Measurements from ENCODE around the gene EXOC3. TPM values are rescaled to one million over a fixed set of nuclear protein-coding genes. Genes with fewer than 3 reads are reported as not detected.

EXOC3 gene
- total and polyA plus RNA-seq, 10 of the 15 experiments (the other 5 are each of a cell fraction or from before 2014, with no cell fraction given), result 1.6 to 53.0 (median 27.9) TPM

- TF ChIP-seq NFXL1 (IDR thresholded peaks at IDR 0.05; ENCODE audit: borderline replicate concordance) (no peak), NFIC (IDR thresholded peaks at IDR 0.05; ENCODE audit: low read depth, low read length) (peak; percentile 75; the same call in 1 of the 2 replicates), MEF2A (IDR thresholded peaks at IDR 0.05; ENCODE audit: insufficient read depth, low read depth, low read length) (no peak), ZBTB40 (IDR thresholded peaks at IDR 0.05; ENCODE audit: borderline replicate concordance) (no peak), SKIL (IDR thresholded peaks at IDR 0.05; ENCODE audit: low read depth, poor library complexity, severe bottlenecking) (peak; percentile 67), E2F4 (IDR thresholded peaks at IDR 0.05; ENCODE audit: low read depth, low read length) (no peak), RELA (IDR thresholded peaks at IDR 0.05; ENCODE audit: borderline replicate concordance, partially characterized antibody) (peak; percentile 14), KDM1A (IDR thresholded peaks at IDR 0.05; ENCODE audit: borderline replicate concordance) (no peak), ZNF24 (IDR thresholded peaks at IDR 0.05) (0 out of 2 replicates have a peak, but pooled peaks have one; percentile 14), IRF4 (IDR thresholded peaks at IDR 0.05; ENCODE audit: low read depth, low read length) (peak; percentile 40; the same call in 1 of the 2 replicates), E4F1 (IDR thresholded peaks at IDR 0.05; ENCODE audit: borderline replicate concordance, partially characterized antibody) (no peak), SMARCA5 (IDR thresholded peaks at IDR 0.05) (peak; percentile 84)
These were observed 18.5 kb upstream of the EXOC3 start (continued) for GRCh38 chr5:424301-425110.
